Hippocampal formation (tissue), 2 donors: ENCODE measurements around the gene TTBK2.
"Not testable (repeated sequence)": the region's sequence is repeated elsewhere in the genome, so short reads cannot be mapped to it uniquely, and the experiment has no call there.

Source experiments
- DNase-seq, 2 donors: peaks; one replicate each; lab custom pipeline; 2025; lab: John Stamatoyannopoulos, UW

TTBK2 gene

GRCh38 chr15:42920519-42921341 is at the start of gene TTBK2:
Gene TTBK2 (minus strand): TSS chr15:42920778. CDS start chr15:42878617, 42,161 bp downstream.
- peak; percentile 98 to 99 for DNase-seq

- DNase-seq, result no peak
These were observed 43.9 kb upstream of the TTBK2 start for GRCh38 chr15:42964476-42964875.

- no peak for DNase-seq
These were observed 34.9 kb upstream of the TTBK2 start for GRCh38 chr15:42955518-42955917.

- no peak for DNase-seq
These were observed 33.7 kb upstream of the TTBK2 start for GRCh38 chr15:42954291-42954690.

- not testable (repeated sequence) for DNase-seq
These were observed 28.3 kb upstream of the TTBK2 start for GRCh38 chr15:42948898-42949297.

- no peak for DNase-seq
These were observed 19.9 kb upstream of the TTBK2 start for GRCh38 chr15:42940527-42940926.

- no peak for DNase-seq
These were observed 19.3 kb upstream of the TTBK2 start for GRCh38 chr15:42939841-42940240.

- no peak for DNase-seq
These were observed 16.6 kb upstream of the TTBK2 start for GRCh38 chr15:42937143-42937542.

GRCh38 chr15:42933886-42934667 is 13.5 kb upstream of the TTBK2 start:
- no peak for DNase-seq

GRCh38 chr15:42932833-42933515 is 12.4 kb upstream of the TTBK2 start:
- no peak for DNase-seq

GRCh38 chr15:42931702-42932486 is 11.3 kb upstream of the TTBK2 start:
- no peak for DNase-seq

- no peak for DNase-seq
These were observed 8.8 kb upstream of the TTBK2 start for GRCh38 chr15:42929306-42929848.

- DNase-seq, result peak; percentile 51 to 61
These were observed 759 bp upstream of the TTBK2 start for GRCh38 chr15:42921342-42921731.

GRCh38 chr15:42919799-42920518 is 619 bp downstream of the TTBK2 start:
- peak; percentile 9 to 55 for DNase-seq

GRCh38 chr15:42919308-42919707 is 1.3 kb downstream of the TTBK2 start:
- DNase-seq, result no peak

- no peak for DNase-seq
These were observed 2.5 kb downstream of the TTBK2 start for GRCh38 chr15:42918047-42918446.

- no peak for DNase-seq
These were observed 4.8 kb downstream of the TTBK2 start for GRCh38 chr15:42915654-42916315.

- no peak for DNase-seq
These were observed 5.7 kb downstream of the TTBK2 start for GRCh38 chr15:42914728-42915497.

- no peak for DNase-seq
These were observed 9.5 kb downstream of the TTBK2 start for GRCh38 chr15:42911058-42911592.
